ENCODE measurements around the gene SENP7. TPM values are rescaled to one million over a fixed set of nuclear protein-coding genes. Genes with fewer than 3 reads are reported as not detected.
"Not testable (repeated sequence)": the region's sequence is repeated elsewhere in the genome, so short reads cannot be mapped to it uniquely, and the experiment has no call there.

SENP7 gene
- total RNA-seq, 2 donors from 2014 or later = 23.7 to 55.1 TPM

- no peaks in the 10 kb centered on the region for H3K36me3 ChIP-seq
- DNase-seq (ENCODE audit: low spot score) = no peak
- H3K27me3 ChIP-seq (replicated peaks; ENCODE audit: insufficient read depth) = no peaks in the 10 kb centered on the region
- peaks cover 9% of the 10 kb centered on the region for H3K9me3 ChIP-seq
- H3K4me3 ChIP-seq = peak overlapping the region; percentile 11
- no peak for ATAC-seq (ENCODE audit: insufficient number of reproducible peaks, low FRiP score, low read depth)
- TF ChIP-seq CTCF (IDR thresholded peaks at IDR 0.05) = no peak
- H3K4me1 ChIP-seq (ENCODE audit: control insufficient read depth in 1 of 2, low read depth in 2 of 2) = peaks cover 0 to 40% of the 10 kb centered on the region in 2 donors
- peak overlapping the region; percentile 57 to 67 for H3K27ac ChIP-seq
Measured at GRCh38 chr3:101310978-101311375, 202.0 kb downstream of the SENP7 start.

- not testable (repeated sequence) for H3K36me3 ChIP-seq; H3K27me3 ChIP-seq (replicated peaks; ENCODE audit: insufficient read depth); H3K9me3 ChIP-seq; H3K4me3 ChIP-seq; H3K27ac ChIP-seq; ATAC-seq (ENCODE audit: insufficient number of reproducible peaks, low FRiP score, low read depth); DNase-seq (ENCODE audit: low spot score)
- H3K4me1 ChIP-seq (ENCODE audit: control insufficient read depth in 1 of 2, low read depth in 2 of 2) = peaks cover 0 to 37% of the 10 kb centered on the region in 2 donors
Measured at GRCh38 chr3:101308147-101308772, 204.8 kb downstream of the SENP7 start.

GRCh38 chr3:101303836-101304235 is 209.2 kb downstream of the SENP7 start:
- Histone ChIP-seq H3K9me3 (peaks cover 7% of the 10 kb centered on the region), H3K27me3 (replicated peaks; ENCODE audit: insufficient read depth) (no peaks in the 10 kb centered on the region), H3K36me3 (no peaks in the 10 kb centered on the region), H3K4me3 (no peak overlapping the region), H3K27ac (no peak overlapping the region), H3K4me1 (ENCODE audit: control insufficient read depth in 1 of 2, low read depth in 2 of 2) (peaks cover 0 to 6% of the 10 kb centered on the region in 2 donors)
- DNase-seq (ENCODE audit: low spot score) (no peak), ATAC-seq (ENCODE audit: insufficient number of reproducible peaks, low FRiP score, low read depth) (no peak)
- TF ChIP-seq CTCF (IDR thresholded peaks at IDR 0.05) = no peak

- TF ChIP-seq CTCF (IDR thresholded peaks at IDR 0.05) = no peak
- no peak overlapping the region for H3K27ac ChIP-seq
- H3K27me3 ChIP-seq (replicated peaks; ENCODE audit: insufficient read depth) = no peaks in the 10 kb centered on the region
- no peak overlapping the region for H3K4me3 ChIP-seq
- H3K36me3 ChIP-seq = no peaks in the 10 kb centered on the region
- ATAC-seq (ENCODE audit: insufficient number of reproducible peaks, low FRiP score, low read depth) (no peak), DNase-seq (ENCODE audit: low spot score) (no peak)
- H3K9me3 ChIP-seq = peaks cover 1% of the 10 kb centered on the region
- H3K4me1 ChIP-seq (ENCODE audit: control insufficient read depth in 1 of 2, low read depth in 2 of 2) = peaks cover 0 to 6% of the 10 kb centered on the region in 2 donors
Measured at GRCh38 chr3:101303089-101303731, 209.8 kb downstream of the SENP7 start.

- Histone ChIP-seq H3K36me3 (no peaks in the 10 kb centered on the region), H3K9me3 (no peaks in the 10 kb centered on the region), H3K27me3 (replicated peaks; ENCODE audit: insufficient read depth) (no peaks in the 10 kb centered on the region), H3K27ac (no peak overlapping the region), H3K4me1 (ENCODE audit: control insufficient read depth in 1 of 2, low read depth in 2 of 2) (no peaks in the 10 kb centered on the region), H3K4me3 (no peak overlapping the region)
- no peak for TF ChIP-seq CTCF (IDR thresholded peaks at IDR 0.05)
- DNase-seq (ENCODE audit: low spot score) (no peak), ATAC-seq (ENCODE audit: insufficient number of reproducible peaks, low FRiP score, low read depth) (no peak)
Measured at GRCh38 chr3:101300073-101300472, 212.9 kb downstream of the SENP7 start.
